Right ventricle myocardium inferior (tissue), 1 donor: ENCODE measurements around the gene TENT5C. TPM values are rescaled to one million over a fixed set of nuclear protein-coding genes. Genes with fewer than 3 reads are reported as not detected.
A peak's percentile ranks its signal among the peaks of the same experiment; 100 is the strongest.

Experiments used
- ATAC-seq: fragments of 200-7000 bp; cut with Tn5 transposase; one replicate; pipeline ENCODE4 v1.9.1; 2020; ENCODE audit warnings: mild to moderate bottlenecking, moderate library complexity
- DNase-seq: peaks from one replicate; pipeline ENCODE4 v3.0.0; 2021; ENCODE audit errors: missing footprints
- intact Hi-C: fragments of 100-400 bp; cut with DNase I; formaldehyde crosslinking; loops from one replicate; pipeline ENCODE4 v1.11.0; 2022
- total RNA-seq: library from RNA; stranded (reverse); fragmentation: NEBNext Ultra II Directional; extraction: Animal tissue kit (Norgen Biotek cat#: 25700); gene quantifications from one replicate; pipeline ENCODE4 v1.2.1, GENCODE V29; 2021
- donor health status: DM: no; HTN: yes; CAD: no; lungs with severe emphysema.

The TENT5C gene
- total RNA-seq, 1 donor from 2014 or later: 18.7 TPM

- intact Hi-C loops: no loop called here
- DNase-seq: no peak
- ATAC-seq: no peak
Measured at GRCh38 chr1:117659550-117660270, 53.9 kb downstream of the TENT5C start.

- ATAC-seq: no peak
- no peak for DNase-seq
- intact Hi-C loops: no loop called here
Measured at GRCh38 chr1:117660271-117660965, 54.6 kb downstream of the TENT5C start.

- no peak for ATAC-seq
- intact Hi-C loops: no loop called here
- DNase-seq: no peak
Measured at GRCh38 chr1:117661027-117661426, 55.2 kb downstream of the TENT5C start.

- intact Hi-C loops: no loop called here
- DNase-seq (no peak), ATAC-seq (no peak)
Measured at GRCh38 chr1:117662667-117663066, 56.8 kb downstream of the TENT5C start.

GRCh38 chr1:117663156-117663902 lies 57.5 kb downstream of the TENT5C start:
- DNase-seq: no peak
- no peak for ATAC-seq
- intact Hi-C loops: no loop called here

- intact Hi-C loops: no loop called here
- ATAC-seq: no peak
- no peak for DNase-seq
Measured at GRCh38 chr1:117664314-117664713, 58.5 kb downstream of the TENT5C start.

GRCh38 chr1:117665556-117666270 lies 59.9 kb downstream of the TENT5C start:
- DNase-seq (no peak), ATAC-seq (no peak)
- intact Hi-C loops: no loop called here

- intact Hi-C loops: no loop called here
- DNase-seq: peak; percentile 68
- peak; percentile 53 for ATAC-seq
Measured at GRCh38 chr1:117669572-117669971, 63.7 kb downstream of the TENT5C start.

- intact Hi-C loops: loop anchor here (5.0 kb wide), 1 partner anchor 81 kb away; no protein-coding TSS in a partner anchor
- no peak for DNase-seq
- no peak for ATAC-seq
Measured at GRCh38 chr1:117670976-117671780, 65.3 kb downstream of the TENT5C start.

- intact Hi-C loops: loop anchor here (2.0 to 5.0 kb wide), 3 partner anchors 41 to 80 kb away; partner anchors contain the start of gene TENT5C
- ATAC-seq (peak; percentile 72), DNase-seq (peak; percentile 75)
Measured at GRCh38 chr1:117671781-117672501, 66.1 kb downstream of the TENT5C start.

- no peak for DNase-seq
- intact Hi-C loops: loop anchor here (2.0 to 5.0 kb wide), 3 partner anchors 42 to 80 kb away; partner anchors contain the start of gene TENT5C
- peak; percentile 58 for ATAC-seq
Measured at GRCh38 chr1:117672756-117673155, 66.9 kb downstream of the TENT5C start.

GRCh38 chr1:117673405-117673804 lies 67.6 kb downstream of the TENT5C start:
- intact Hi-C loops: loop anchor here (2.0 to 5.0 kb wide), 3 partner anchors 43 to 79 kb away; partner anchors contain the start of gene TENT5C
- no peak for ATAC-seq
- DNase-seq: no peak

- DNase-seq (no peak), ATAC-seq (no peak)
- intact Hi-C loops: loop anchor here (5.0 kb wide), 1 partner anchor 78 kb away; no protein-coding TSS in a partner anchor
Measured at GRCh38 chr1:117674521-117675400, 68.9 kb downstream of the TENT5C start.

- intact Hi-C loops: no loop called here
- ATAC-seq: peak; percentile 69
- no peak for DNase-seq
Measured at GRCh38 chr1:117675907-117676430, 70.1 kb downstream of the TENT5C start.

GRCh38 chr1:117676615-117677130 lies 70.8 kb downstream of the TENT5C start:
- no peak for ATAC-seq

More at GRCh38 chr1:117676615-117677130, 70.8 kb downstream of the TENT5C start:
- DNase-seq: no peak
- intact Hi-C loops: loop anchor here (1.0 kb wide), 1 partner anchor 67 kb away; no protein-coding TSS in a partner anchor
